Endothelial cell of umbilical vein (primary cell): Measurements from ENCODE around the gene TNN. TPM values are rescaled to one million over a fixed set of nuclear protein-coding genes. Genes with fewer than 3 reads are reported as not detected.

Source experiments
- BruUV-seq: library from RNA; stranded (reverse); fragments of 400-500 nt; replicated peaks from 2 replicates; lab custom pipeline; 2021; lab: Mats Ljungman, UMichigan
- CTCF ChIA-PET: fragments of 300-600, 350-600 bp; sonication (Branson Sonifier 250); formaldehyde crosslinking; loops from one replicate; lab custom pipeline; 2021; ENCODE audit warnings: antibody characterized with exemption, inconsistent platforms; lab: Charles Lee
- POLR2A ChIA-PET: fragments of 300-600, 350-600 bp; sonication (Branson Sonifier 250); formaldehyde crosslinking; loops from one replicate; lab custom pipeline; 2021; ENCODE audit warnings: antibody characterized with exemption, inconsistent platforms; lab: Charles Lee
- DNase-seq: peaks from one replicate; pipeline ENCODE4 v3.0.0-alpha.2; 2011; ENCODE audit warnings: low read depth, low spot score
- FAIRE-seq: peaks from 2 replicates; lab custom pipeline; 2011; peaks lifted over from hg19 to GRCh38; lab: Jason Lieb, UNC
- H2AFZ ChIP-seq: 2 replicates; pipeline ENCODE4 v1.6.0; 2012; ENCODE audit warnings: low read depth, low read length, control low read depth, inconsistent platforms
- H3K27ac ChIP-seq: 2 replicates; pipeline ENCODE4 v1.5.1; 2011; ENCODE audit warnings: low read depth, mild to moderate bottlenecking, control low read depth, low read length, moderate library complexity; ENCODE audit not compliant: insufficient read depth
- H3K27me3 ChIP-seq, 2 experiments: 2 replicates each; pipeline versions ENCODE4 v1.6.0 to v1.6.1; 2011; ENCODE audit warnings: low read length in 2 of 2, mixed read lengths in 1 of 2; ENCODE audit not compliant: control insufficient read depth in 2 of 2, insufficient read depth in 2 of 2
- H3K36me3 ChIP-seq, 2 experiments: 2 replicates in 1 of 2; 3 replicates in 1 of 2; pipeline ENCODE4 v1.5.1; 2011; ENCODE audit warnings: low read length in 2 of 2, mild to moderate bottlenecking in 1 of 2, moderate library complexity in 1 of 2; ENCODE audit not compliant: control insufficient read depth in 2 of 2, insufficient read depth in 2 of 2; ENCODE audit errors: extremely low read depth in 1 of 2
- H3K4me1 ChIP-seq: 3 replicates; pipeline ENCODE4 v1.5.1; 2011; ENCODE audit warnings: mild to moderate bottlenecking, low read length; ENCODE audit not compliant: control insufficient read depth, insufficient read depth; ENCODE audit errors: extremely low read depth
- H3K4me2 ChIP-seq: 2 replicates; pipeline ENCODE4 v1.6.1; 2011; ENCODE audit warnings: low read length, control low read depth, mixed read lengths; ENCODE audit not compliant: insufficient read depth
- H3K4me3 ChIP-seq, 3 experiments: fragments of 200-600 bp in 1 of 3; sonication (generic), shearing (Covaris generic) in 1 of 3; replicated peaks in 1 of 3; 2 replicates each; pipeline ENCODE4 v1.5.1; 2011 to 2016; ENCODE audit warnings: control low read depth in 3 of 3, low read length in 3 of 3, mild to moderate bottlenecking in 2 of 3, inconsistent platforms in 1 of 3, low read depth in 1 of 3, moderate library complexity in 1 of 3; ENCODE audit not compliant: insufficient read depth in 1 of 3
- H3K79me2 ChIP-seq: 2 replicates; pipeline ENCODE4 v1.6.0; 2012; ENCODE audit warnings: low read length, inconsistent platforms; ENCODE audit not compliant: control insufficient read depth, insufficient read depth
- H3K9ac ChIP-seq: replicated peaks from 2 replicates; pipeline ENCODE3; 2011; ENCODE audit warnings: low read length, control low read depth; ENCODE audit not compliant: insufficient read depth; ENCODE audit errors: extremely low read depth
- H3K9me1 ChIP-seq: replicated peaks from 3 replicates; pipeline ENCODE4 v1.6.0; 2011; ENCODE audit warnings: mild to moderate bottlenecking, low read length; ENCODE audit not compliant: control insufficient read depth, insufficient read depth; ENCODE audit errors: extremely low read depth
- H3K9me3 ChIP-seq: replicated peaks from 2 replicates; pipeline ENCODE4 v1.5.1; 2012; ENCODE audit warnings: low read length, inconsistent platforms; ENCODE audit not compliant: control insufficient read depth, insufficient read depth
- H4K20me1 ChIP-seq: replicated peaks from 2 replicates; pipeline ENCODE3; 2011; ENCODE audit warnings: mild to moderate bottlenecking, low read length; ENCODE audit not compliant: control insufficient read depth, insufficient read depth; ENCODE audit errors: extremely low read depth
- FOS ChIP-seq: IDR thresholded peaks from 2 replicates; pipeline ENCODE4 v1.6.1; 2011; ENCODE audit warnings: mild to moderate bottlenecking, low read length, moderate library complexity, borderline replicate concordance; ENCODE audit not compliant: insufficient read depth
- GATA2 ChIP-seq: IDR thresholded peaks from 2 replicates; pipeline ENCODE4 v1.7.0; 2011; ENCODE audit warnings: low read depth, mild to moderate bottlenecking, moderate library complexity, mixed read lengths, low read length; ENCODE audit not compliant: insufficient read length, insufficient read depth
- JUN ChIP-seq: IDR thresholded peaks from 2 replicates; pipeline ENCODE4 v1.6.1; 2011; ENCODE audit warnings: borderline replicate concordance, low read depth; ENCODE audit not compliant: insufficient read length, insufficient read depth
- POLR2A ChIP-seq: IDR thresholded peaks from 2 replicates; pipeline ENCODE4 v1.6.1; 2012; ENCODE audit warnings: low read depth, mild to moderate bottlenecking, control low read depth, low read length
- POLR2AphosphoS5 ChIP-seq: IDR thresholded peaks from 2 replicates; pipeline ENCODE4 v1.6.1; 2012; ENCODE audit warnings: low read depth, mild to moderate bottlenecking, control low read depth, low read length, moderate library complexity; ENCODE audit not compliant: insufficient read depth
- dilution Hi-C: fragments of 300-500 bp; cut with MboI; formaldehyde crosslinking; loops from one replicate; pipeline ENCODE4 v1.15.0; 2019; ENCODE audit warnings: low sequenced_read_pairs; ENCODE audit not compliant: extremely low pct_ligation_motif_present
- intact Hi-C: fragments of 100-400 bp; cut with micrococcal nuclease; formaldehyde crosslinking; loops from one replicate; pipeline ENCODE4 v1.10.0; 2022
- polyA plus RNA-seq, 4 experiments: library from polyadenylated mRNA; depleted of rRNA in 3 of 4; stranded (reverse) in 3 of 4; unstranded in 1 of 4; fragments of >200 nt; gene quantifications; 2 replicates each; pipeline versions ENCODE4 v1.2.1 to v1.2.3, GENCODE V29; 2011 to 2012; ENCODE audit warnings: missing spikeins in 1 of 4
- total RNA-seq: library from RNA; stranded (reverse); gene quantifications from 2 replicates; pipeline ENCODE4 v1.2.3, GENCODE V29; 2021
- TF ChIP-seq, protein P1 (sequence below): IDR thresholded peaks from 2 replicates; pipeline ENCODE4 v1.6.1; 2011; ENCODE audit not compliant: insufficient read depth, insufficient read length
- TF ChIP-seq, protein P2 (sequence below), 2 donors: IDR thresholded peaks; 1 replicate in 1 of 2; 2 replicates in 1 of 2; pipeline ENCODE4 v1.5.1; 2011; ENCODE audit warnings: low read length in 2 of 2, mild to moderate bottlenecking in 2 of 2, moderate library complexity in 2 of 2, control low read depth in 1 of 2, inconsistent platforms in 1 of 2, low read depth in 1 of 2; ENCODE audit not compliant: insufficient read depth in 1 of 2; ENCODE audit errors: extremely low read depth in 1 of 2

TNN gene
- total and polyA plus RNA-seq, 2 donors (not counting 3 experiments of a cell fraction or from before 2014, with no cell fraction given), result not detected

DNA sequence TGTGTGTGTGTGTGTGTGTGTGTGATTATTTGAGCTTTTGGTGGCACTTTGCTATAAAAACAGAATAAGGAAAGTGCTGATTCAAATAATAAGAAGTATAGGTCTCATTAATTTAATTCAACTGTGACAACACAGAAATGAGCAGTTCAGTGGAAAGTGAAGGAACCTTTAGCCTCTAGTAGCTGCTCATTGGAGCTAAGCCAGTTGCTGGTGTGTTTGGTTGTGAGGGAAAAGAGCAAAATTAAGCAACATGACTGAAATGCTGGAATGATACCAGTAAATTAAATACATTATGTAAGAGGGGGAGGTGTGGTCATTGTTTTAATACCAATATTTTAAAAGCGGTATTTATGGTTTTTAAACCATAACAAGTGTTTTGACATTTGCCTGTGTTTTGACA is 69.7 kb downstream of the TNN start:
- Histone ChIP-seq H3K4me1 (no peaks in the 10 kb centered on the region), H3K9me1 (no peaks in the 10 kb centered on the region), H3K27me3 (peaks cover 2 to 5% of the 10 kb centered on the region in 2 experiments), H3K9ac (no peak overlapping the region), H3K9me3 (no peaks in the 10 kb centered on the region), H3K4me2 (no peak overlapping the region), H2AFZ (no peak overlapping the region), H3K27ac (no peak overlapping the region), H3K36me3 (no peaks in the 10 kb centered on the region), H3K79me2 (no peaks in the 10 kb centered on the region), H3K4me3 (no peak overlapping the region), H4K20me1 (no peaks in the 10 kb centered on the region)
- intact Hi-C loops (no loop called here), dilution Hi-C loops (no loop called here)
- FAIRE-seq (no peak), DNase-seq (no peak)
- CTCF ChIA-PET, result interaction anchor here (1.4 to 2.2 kb wide), 3 partner anchors 9 to 15 kb away, joined by 7 to 16 read pairs (median 11); no protein-coding TSS in a partner anchor
- no peak for TF ChIP-seq FOS
- TF ChIP-seq JUN, result no peak
- TF ChIP-seq POLR2A, result no peak
- no peak for TF ChIP-seq GATA2
- TF ChIP-seq, protein P1, sequence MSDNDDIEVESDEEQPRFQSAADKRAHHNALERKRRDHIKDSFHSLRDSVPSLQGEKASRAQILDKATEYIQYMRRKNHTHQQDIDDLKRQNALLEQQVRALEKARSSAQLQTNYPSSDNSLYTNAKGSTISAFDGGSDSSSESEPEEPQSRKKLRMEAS, result no peak
- TF ChIP-seq, protein P2, sequence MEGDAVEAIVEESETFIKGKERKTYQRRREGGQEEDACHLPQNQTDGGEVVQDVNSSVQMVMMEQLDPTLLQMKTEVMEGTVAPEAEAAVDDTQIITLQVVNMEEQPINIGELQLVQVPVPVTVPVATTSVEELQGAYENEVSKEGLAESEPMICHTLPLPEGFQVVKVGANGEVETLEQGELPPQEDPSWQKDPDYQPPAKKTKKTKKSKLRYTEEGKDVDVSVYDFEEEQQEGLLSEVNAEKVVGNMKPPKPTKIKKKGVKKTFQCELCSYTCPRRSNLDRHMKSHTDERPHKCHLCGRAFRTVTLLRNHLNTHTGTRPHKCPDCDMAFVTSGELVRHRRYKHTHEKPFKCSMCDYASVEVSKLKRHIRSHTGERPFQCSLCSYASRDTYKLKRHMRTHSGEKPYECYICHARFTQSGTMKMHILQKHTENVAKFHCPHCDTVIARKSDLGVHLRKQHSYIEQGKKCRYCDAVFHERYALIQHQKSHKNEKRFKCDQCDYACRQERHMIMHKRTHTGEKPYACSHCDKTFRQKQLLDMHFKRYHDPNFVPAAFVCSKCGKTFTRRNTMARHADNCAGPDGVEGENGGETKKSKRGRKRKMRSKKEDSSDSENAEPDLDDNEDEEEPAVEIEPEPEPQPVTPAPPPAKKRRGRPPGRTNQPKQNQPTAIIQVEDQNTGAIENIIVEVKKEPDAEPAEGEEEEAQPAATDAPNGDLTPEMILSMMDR (IDR thresholded peaks at IDR 0.05; ENCODE audit: extremely low read depth in 1 of 2, insufficient read depth in 1 of 2, low read depth in 1 of 2, low read length in 2 of 2), result no peak
- TF ChIP-seq POLR2AphosphoS5, result no peak
- BruUV-seq, result no TSS peak
- POLR2A ChIA-PET, result no interaction called here
